ENCODE results near the gene TUBA4A.

Gene TUBA4A

DNA sequence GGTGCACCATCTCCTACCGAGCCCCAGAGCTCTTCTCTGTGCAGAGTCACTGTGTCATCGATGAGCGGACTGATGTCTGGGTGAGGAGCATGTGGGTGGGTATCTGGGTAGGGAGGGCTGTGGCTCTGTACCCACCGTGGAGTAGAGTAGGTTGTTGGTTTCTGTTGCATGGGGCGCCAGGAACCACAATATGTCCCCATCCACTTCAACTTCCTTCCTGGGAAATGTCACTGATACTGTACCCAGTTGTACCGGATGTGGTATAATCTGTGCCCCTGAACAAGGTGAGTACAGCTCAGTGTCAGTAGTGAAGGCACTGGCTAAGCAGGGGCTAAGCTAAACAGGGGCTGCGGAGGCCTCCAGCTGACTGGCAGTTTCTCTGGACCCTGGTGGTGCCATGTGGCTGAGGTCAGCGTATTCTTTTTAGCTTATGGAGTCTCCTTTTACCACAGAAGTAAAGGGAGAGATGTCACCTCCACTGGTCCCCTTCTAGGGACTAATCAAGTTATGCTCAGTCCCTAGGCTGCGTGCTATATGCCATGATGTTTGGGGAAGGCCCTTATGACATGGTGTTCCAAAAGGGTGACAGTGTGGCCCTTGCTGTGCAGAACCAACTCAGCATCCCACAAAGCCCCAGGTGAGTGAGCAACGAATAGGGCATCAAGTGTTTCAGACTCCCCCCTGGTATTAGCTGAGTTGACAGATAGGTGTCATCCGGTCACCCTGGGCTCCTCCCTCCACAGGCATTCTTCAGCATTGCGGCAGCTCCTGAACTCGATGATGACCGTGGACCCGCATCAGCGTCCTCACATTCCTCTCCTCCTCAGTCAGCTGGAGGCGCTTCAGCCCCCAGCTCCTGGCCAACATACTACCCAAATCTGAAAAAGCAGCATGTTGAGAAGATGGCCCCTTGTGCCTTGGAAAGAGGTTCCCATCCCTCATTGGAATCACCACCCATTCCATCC is 5.8 kb downstream of the TUBA4A start:
- peaks cover 21% of the 10 kb centered on the region; the same call in 1 of the 2 replicates for H3K36me3 ChIP-seq (ENCODE audit: insufficient read depth, low read length)
- H3K4me1 ChIP-seq (ENCODE audit: insufficient read depth, low read length) = peaks cover 13% of the 10 kb centered on the region; the same call in 1 of the 2 replicates
- H3K9ac ChIP-seq (ENCODE audit: low read depth, low read length) = no peak overlapping the region
- peaks cover 19% of the 10 kb centered on the region for H3K27me3 ChIP-seq (ENCODE audit: insufficient read depth, low read length)
- WGBS = 89% methylated on average over 17 of the region's 17 CpGs
- no peak overlapping the region for H3K27ac ChIP-seq (ENCODE audit: low read depth, low read length)
- no peak overlapping the region for H3K4me3 ChIP-seq (ENCODE audit: low read length)
- H3K9me3 ChIP-seq (ENCODE audit: insufficient read depth, low read depth, low read length) = no peaks in the 10 kb centered on the region

DNA sequence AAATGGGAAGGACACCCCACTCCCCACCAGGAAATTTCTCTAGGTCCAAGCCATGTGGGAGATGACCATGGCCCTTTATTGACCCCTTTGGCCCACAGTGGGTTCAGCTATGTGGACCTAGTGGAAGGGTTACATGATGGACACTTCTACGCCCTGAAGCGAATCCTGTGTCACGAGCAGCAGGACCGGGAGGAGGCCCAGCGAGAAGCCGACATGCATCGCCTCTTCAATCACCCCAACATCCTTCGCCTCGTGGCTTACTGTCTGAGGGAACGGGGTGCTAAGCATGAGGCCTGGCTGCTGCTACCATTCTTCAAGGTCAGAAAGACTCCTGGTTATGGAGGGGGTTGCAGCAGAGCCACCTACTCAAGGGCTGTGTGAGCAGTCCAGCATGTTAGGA is 7.2 kb downstream of the TUBA4A start:
- no peak overlapping the region for H3K4me3 ChIP-seq (ENCODE audit: low read length)
- H3K27me3 ChIP-seq (ENCODE audit: insufficient read depth, low read length) = peaks cover 5% of the 10 kb centered on the region
- H3K4me1 ChIP-seq (ENCODE audit: insufficient read depth, low read length) = peaks cover 5% of the 10 kb centered on the region; the same call in 1 of the 2 replicates
- peaks cover 21% of the 10 kb centered on the region; the same call in 1 of the 2 replicates for H3K36me3 ChIP-seq (ENCODE audit: insufficient read depth, low read length)
- 97% methylated on average over 10 of the region's 10 CpGs for WGBS
- H3K9me3 ChIP-seq (ENCODE audit: insufficient read depth, low read depth, low read length) = no peaks in the 10 kb centered on the region
- H3K27ac ChIP-seq (ENCODE audit: low read depth, low read length) = no peak overlapping the region
- H3K9ac ChIP-seq (ENCODE audit: low read depth, low read length) = no peak overlapping the region

- Histone ChIP-seq H3K27ac (ENCODE audit: low read depth, low read length) (peak overlapping the region; percentile 73), H3K36me3 (ENCODE audit: insufficient read depth, low read length) (peaks cover 21% of the 10 kb centered on the region; the same call in 1 of the 2 replicates), H3K9me3 (ENCODE audit: insufficient read depth, low read depth, low read length) (no peaks in the 10 kb centered on the region), H3K4me1 (ENCODE audit: insufficient read depth, low read length) (peaks cover 5% of the 10 kb centered on the region; the same call in 1 of the 2 replicates), H3K9ac (ENCODE audit: low read depth, low read length) (peak overlapping the region; percentile 81), H3K4me3 (ENCODE audit: low read length) (peak overlapping the region; percentile 74), H3K27me3 (ENCODE audit: insufficient read depth, low read length) (no peaks in the 10 kb centered on the region)
- WGBS = 34% methylated on average over 10 of the region's 10 CpGs
These were observed 7.9 kb downstream of the TUBA4A start for GRCh38 chr2:219245899-219246230.

- peak within 1 kb of the TSS; percentile 81 for H3K9ac ChIP-seq (ENCODE audit: low read depth, low read length)
- H3K4me3 ChIP-seq (ENCODE audit: low read length) = peak within 1 kb of the TSS; percentile 74
- H3K27me3 ChIP-seq (ENCODE audit: insufficient read depth, low read length) = no peaks in the 10 kb centered on the region
- WGBS = under 1% methylated on average over 46 of the region's 46 CpGs
- H3K36me3 ChIP-seq (ENCODE audit: insufficient read depth, low read length) = peaks cover 17% of the 10 kb centered on the region; the same call in 1 of the 2 replicates
- peak within 1 kb of the TSS; percentile 73 for H3K27ac ChIP-seq (ENCODE audit: low read depth, low read length)
- H3K4me1 ChIP-seq (ENCODE audit: insufficient read depth, low read length) = peaks cover 5% of the 10 kb centered on the region; the same call in 1 of the 2 replicates
- no peaks in the 10 kb centered on the region for H3K9me3 ChIP-seq (ENCODE audit: insufficient read depth, low read depth, low read length)
These were observed 8.4 kb downstream of the TUBA4A start, which contains the start of the genes GLB1L and STK16 for GRCh38 chr2:219245148-219245898. GLB1L (minus strand) TSS chr2:219245444; CDS start chr2:219243573, 1,871 bp downstream. STK16 (plus strand) TSS chr2:219245479; CDS start chr2:219246000, 521 bp downstream.

DNA sequence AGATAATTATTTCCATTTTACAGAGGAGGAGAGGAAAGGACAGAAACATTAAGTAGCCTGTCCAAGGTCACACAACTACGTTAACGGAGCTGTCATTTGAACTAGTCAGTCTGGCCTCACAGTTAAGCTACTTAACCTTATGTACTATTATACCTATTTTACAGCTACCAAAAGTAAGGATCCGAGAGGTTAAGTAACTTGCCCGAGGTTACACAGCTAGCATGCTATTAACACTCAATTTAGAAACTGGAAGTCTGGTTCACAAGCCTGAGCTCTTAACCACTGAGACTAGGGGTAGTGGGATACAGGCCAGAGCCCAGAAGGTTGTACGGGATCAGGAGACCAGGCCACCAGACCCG is 8.9 kb downstream of the TUBA4A start:
- H3K36me3 ChIP-seq (ENCODE audit: insufficient read depth, low read length) = peaks cover 12% of the 10 kb centered on the region; the same call in 1 of the 2 replicates
- H3K4me1 ChIP-seq (ENCODE audit: insufficient read depth, low read length) = peaks cover 5% of the 10 kb centered on the region; the same call in 1 of the 2 replicates
- H3K9me3 ChIP-seq (ENCODE audit: insufficient read depth, low read depth, low read length) = no peaks in the 10 kb centered on the region
- 46% methylated on average over 6 of the region's 6 CpGs for whole genome bisulfite sequencing
- peak overlapping the region; percentile 81 for H3K9ac ChIP-seq (ENCODE audit: low read depth, low read length)
- no peaks in the 10 kb centered on the region for H3K27me3 ChIP-seq (ENCODE audit: insufficient read depth, low read length)
- H3K4me3 ChIP-seq (ENCODE audit: low read length) = peak overlapping the region; percentile 74
- peak overlapping the region; percentile 73; the same call in 1 of the 2 replicates for H3K27ac ChIP-seq (ENCODE audit: low read depth, low read length)

- 91% methylated on average over 28 of the region's 28 CpGs for WGBS
- H3K9ac ChIP-seq (ENCODE audit: low read depth, low read length) = no peak overlapping the region
- no peak overlapping the region for H3K4me3 ChIP-seq (ENCODE audit: low read length)
- H3K27me3 ChIP-seq (ENCODE audit: insufficient read depth, low read length) = no peaks in the 10 kb centered on the region
- H3K27ac ChIP-seq (ENCODE audit: low read depth, low read length) = no peak overlapping the region
- H3K9me3 ChIP-seq (ENCODE audit: insufficient read depth, low read depth, low read length) = no peaks in the 10 kb centered on the region
- peaks cover 5% of the 10 kb centered on the region; the same call in 1 of the 2 replicates for H3K4me1 ChIP-seq (ENCODE audit: insufficient read depth, low read length)
- peaks cover 14% of the 10 kb centered on the region for H3K36me3 ChIP-seq (ENCODE audit: insufficient read depth, low read length)
These were observed 10.4 kb downstream of the TUBA4A start for GRCh38 chr2:219243291-219243761.

GRCh38 chr2:219234331-219234730 is 19.4 kb downstream of the TUBA4A start:
- H3K36me3 ChIP-seq (ENCODE audit: insufficient read depth, low read length) = peaks cover 73% of the 10 kb centered on the region

DNA sequence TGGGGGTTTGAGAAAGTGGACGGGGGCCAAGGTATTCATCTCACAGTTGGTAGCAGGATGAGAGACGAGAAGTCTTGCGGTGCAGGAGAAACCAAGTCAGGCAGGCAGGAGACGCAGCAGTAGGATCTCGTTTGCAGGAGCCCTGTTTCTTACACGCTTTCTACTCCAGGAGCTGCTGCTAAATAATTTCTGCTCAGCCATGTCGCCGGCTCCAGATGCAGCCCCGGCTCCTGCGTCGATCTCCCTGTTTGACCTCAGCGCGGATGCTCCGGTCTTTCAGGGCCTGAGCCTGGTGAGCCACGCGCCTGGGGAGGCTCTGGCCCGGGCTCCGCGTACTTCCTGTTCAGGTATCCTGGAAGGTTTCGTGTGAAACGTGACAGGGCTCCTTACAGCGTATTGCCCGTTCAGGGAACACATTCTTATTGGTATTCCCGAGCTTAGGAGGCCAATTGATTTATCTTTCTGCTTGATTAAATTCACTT is 23.6 kb downstream of the TUBA4A start:
- Histone ChIP-seq H3K27me3 (ENCODE audit: insufficient read depth, low read length) (no peaks in the 10 kb centered on the region), H3K9me3 (ENCODE audit: insufficient read depth, low read depth, low read length) (no peaks in the 10 kb centered on the region), H3K4me1 (ENCODE audit: insufficient read depth, low read length) (0 out of 2 replicates have a peak, but pooled peaks cover 5% of the 10 kb centered on the region), H3K4me3 (ENCODE audit: low read length) (peak overlapping the region; percentile 84), H3K36me3 (ENCODE audit: insufficient read depth, low read length) (peaks cover 51% of the 10 kb centered on the region), H3K27ac (ENCODE audit: low read depth, low read length) (peak overlapping the region; percentile 85; the same call in 1 of the 2 replicates), H3K9ac (ENCODE audit: low read depth, low read length) (peak overlapping the region; percentile 82)
- 2% methylated on average over 24 of the region's 24 CpGs for WGBS

More at GRCh38 chr2:219234331-219234730, 19.4 kb downstream of the TUBA4A start:
- Histone ChIP-seq H3K27ac (ENCODE audit: low read depth, low read length) (no peak overlapping the region), H3K4me3 (ENCODE audit: low read length) (no peak overlapping the region), H3K27me3 (ENCODE audit: insufficient read depth, low read length) (no peaks in the 10 kb centered on the region), H3K9me3 (ENCODE audit: insufficient read depth, low read depth, low read length) (no peaks in the 10 kb centered on the region), H3K9ac (ENCODE audit: low read depth, low read length) (no peak overlapping the region), H3K4me1 (ENCODE audit: insufficient read depth, low read length) (no peaks in the 10 kb centered on the region)
- WGBS = 95% methylated on average over 3 of the region's 3 CpGs

DNA sequence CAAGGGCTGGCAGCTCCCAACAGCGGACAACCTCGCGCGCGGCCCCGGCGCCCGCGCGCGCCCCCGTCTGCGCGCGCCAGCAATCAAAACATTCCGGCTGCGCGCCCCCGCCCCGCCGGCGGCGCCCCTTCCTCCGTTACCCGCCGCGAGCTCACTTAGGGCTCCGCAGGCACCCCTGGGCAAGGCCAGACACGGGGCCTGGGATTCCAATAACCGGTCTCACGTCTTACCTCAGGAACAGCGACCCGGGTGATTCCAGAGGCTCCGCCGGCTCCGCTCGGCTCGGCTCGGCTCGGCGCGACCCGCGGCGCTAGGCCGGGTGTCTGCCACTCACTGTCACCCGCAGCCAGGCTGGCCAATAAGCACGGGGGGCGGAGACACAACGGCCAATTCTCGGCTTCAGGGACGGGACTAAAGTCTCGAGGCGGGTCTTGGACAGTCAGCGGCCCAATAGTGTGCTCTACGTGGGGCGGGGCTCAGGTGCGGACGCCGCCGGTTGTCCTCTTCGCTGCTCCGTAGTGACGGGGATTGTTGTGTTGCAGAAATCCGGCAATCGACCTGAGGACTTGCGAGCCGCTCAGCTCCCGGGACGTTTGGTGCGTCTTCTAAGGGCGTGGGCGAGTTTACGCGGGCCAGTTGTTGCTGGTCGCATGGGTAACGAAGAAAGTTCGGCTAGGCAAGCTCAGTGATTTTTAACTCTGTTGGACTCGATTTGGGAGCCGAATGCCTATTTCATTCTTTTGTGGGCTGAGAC is 24.2 kb downstream of the TUBA4A start, which contains the start of the genes ANKZF1 and ATG9A:
Gene ANKZF1, plus strand, starts transcription at position 502 of the 754 bp plus-strand sequence. CDS start 452 bp downstream, outside the sequence.
Gene ATG9A, minus strand, starts transcription at position 332 of the 754 bp plus-strand sequence. CDS start 1,612 bp downstream, outside the sequence.
- Histone ChIP-seq H3K9ac (ENCODE audit: low read depth, low read length) (peak within 1 kb of the TSS; percentile 82), H3K27ac (ENCODE audit: low read depth, low read length) (peak within 1 kb of the TSS; percentile 89), H3K9me3 (ENCODE audit: insufficient read depth, low read depth, low read length) (no peaks in the 10 kb centered on the region), H3K36me3 (ENCODE audit: insufficient read depth, low read length) (peaks cover 51% of the 10 kb centered on the region), H3K27me3 (ENCODE audit: insufficient read depth, low read length) (no peaks in the 10 kb centered on the region), H3K4me1 (ENCODE audit: insufficient read depth, low read length) (0 out of 2 replicates have a peak, but pooled peaks cover 5% of the 10 kb centered on the region), H3K4me3 (ENCODE audit: low read length) (peak within 1 kb of the TSS; percentile 84)
- under 1% methylated on average over 80 of the region's 80 CpGs for WGBS

GRCh38 chr2:219228911-219229304 is 24.8 kb downstream of the TUBA4A start:
- Histone ChIP-seq H3K9me3 (ENCODE audit: insufficient read depth, low read depth, low read length) (no peaks in the 10 kb centered on the region), H3K4me3 (ENCODE audit: low read length) (peak overlapping the region; percentile 84), H3K4me1 (ENCODE audit: insufficient read depth, low read length) (0 out of 2 replicates have a peak, but pooled peaks cover 5% of the 10 kb centered on the region), H3K9ac (ENCODE audit: low read depth, low read length) (peak overlapping the region; percentile 69), H3K36me3 (ENCODE audit: insufficient read depth, low read length) (peaks cover 51% of the 10 kb centered on the region), H3K27ac (ENCODE audit: low read depth, low read length) (peak overlapping the region; percentile 89), H3K27me3 (ENCODE audit: insufficient read depth, low read length) (no peaks in the 10 kb centered on the region)
- 9% methylated on average over 19 of the region's 19 CpGs for WGBS
